Stimulated activated CD4-positive, alpha-beta T cell treated with anti-CD3 and anti-CD28 coated beads, TNF-alpha, amount 100 ng/mL, for 1 hour (primary cell): ENCODE measurements around the gene ABCC4.

Experiments
- DNase-seq, 3 donors: peaks; one replicate each; pipeline ENCODE4 v3.0.0-alpha.2; 2020; ENCODE audit warnings: low read depth in 3 of 3, low spot score in 1 of 3

The ABCC4 gene

GRCh38 chr13:94997126-94997525, 304.1 kb downstream of the ABCC4 start:
- no peak for DNase-seq

- DNase-seq, result no peak
These were observed 304.8 kb downstream of the ABCC4 start for GRCh38 chr13:94996445-94996844.

GRCh38 chr13:94994506-94994905, 306.7 kb downstream of the ABCC4 start:
- no peak for DNase-seq

GRCh38 chr13:94993616-94994015, 307.6 kb downstream of the ABCC4 start:
- no peak for DNase-seq

- DNase-seq, result no peak
These were observed 309.0 kb downstream of the ABCC4 start for GRCh38 chr13:94992036-94992960.

GRCh38 chr13:94988654-94989053, 312.6 kb downstream of the ABCC4 start:
- DNase-seq, result no peak

- no peak for DNase-seq
These were observed 313.4 kb downstream of the ABCC4 start for GRCh38 chr13:94987869-94988268.

- no peak for DNase-seq
These were observed 314.2 kb downstream of the ABCC4 start for GRCh38 chr13:94987081-94987480.

- DNase-seq, result no peak
These were observed 316.3 kb downstream of the ABCC4 start for GRCh38 chr13:94984958-94985357.

GRCh38 chr13:94978516-94978915, 322.7 kb downstream of the ABCC4 start:
- DNase-seq, result no peak

GRCh38 chr13:94974015-94974951, 327.0 kb downstream of the ABCC4 start:
- no peak for DNase-seq

GRCh38 chr13:94972262-94972661, 329.0 kb downstream of the ABCC4 start:
- DNase-seq, result no peak
